Activated T-helper 1 cell treated with Interleukin-2 at 50 U/mL for 16 hours (primary cell): ENCODE data around the gene WDR74.
A peak's percentile ranks its signal among the peaks of the same experiment; 100 is the strongest.
"Not testable (repeated sequence)": the region's sequence is repeated elsewhere in the genome, so short reads cannot be mapped to it uniquely, and the experiment has no call there.

ENCODE experiments used
- DNase-seq: peaks from one replicate; pipeline ENCODE4 v3.0.0-alpha.2; 2020; ENCODE audit warnings: low read depth

Gene WDR74

DNA sequence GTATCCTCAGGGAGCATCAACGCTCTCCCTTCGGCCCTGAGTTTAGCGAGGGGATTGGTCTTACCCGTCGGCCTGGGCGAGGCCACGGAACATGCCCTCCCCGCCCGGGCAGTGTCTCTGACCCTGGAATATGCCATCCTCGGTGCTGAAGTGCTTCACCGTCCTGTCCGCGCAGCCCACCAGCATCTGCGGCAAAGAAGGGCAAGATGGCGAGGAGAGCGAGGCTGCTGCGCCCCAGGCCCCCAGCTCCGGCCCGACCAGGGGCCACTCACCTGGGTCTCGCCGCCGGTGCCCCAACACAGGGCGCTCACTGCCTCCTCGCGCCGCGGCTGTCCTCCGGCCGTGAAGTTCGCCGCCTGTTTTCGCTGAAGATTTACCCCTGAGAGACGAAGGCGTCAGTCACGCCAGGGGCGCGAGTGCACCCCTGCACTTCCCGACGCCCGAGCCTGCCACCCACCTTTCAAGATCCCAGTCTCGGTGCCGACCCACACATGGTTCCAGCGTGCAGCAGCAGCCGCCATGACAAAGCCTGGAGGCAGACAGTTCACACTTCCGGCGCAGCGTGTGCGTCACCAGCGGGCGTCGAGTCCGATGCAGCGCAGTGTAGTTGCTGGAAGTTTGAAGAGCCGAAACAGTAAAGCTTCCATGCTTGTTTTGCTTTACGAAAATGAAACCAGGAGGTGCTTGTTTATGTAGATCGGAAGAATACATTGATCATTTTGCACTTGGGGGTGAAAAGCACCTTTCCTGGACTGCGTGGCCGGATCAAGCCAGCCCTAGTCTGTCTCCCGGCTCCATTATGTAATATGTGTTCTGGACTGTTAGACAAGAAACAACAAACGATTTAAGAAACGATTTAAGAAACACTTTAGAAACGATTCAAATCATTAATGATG, at the start of gene WDR74:
WDR74 (minus strand) TSS at position 541 of the 896 bp plus-strand sequence; CDS start at position 521, 20 bp downstream.
- peak; percentile 87 for DNase-seq

DNA sequence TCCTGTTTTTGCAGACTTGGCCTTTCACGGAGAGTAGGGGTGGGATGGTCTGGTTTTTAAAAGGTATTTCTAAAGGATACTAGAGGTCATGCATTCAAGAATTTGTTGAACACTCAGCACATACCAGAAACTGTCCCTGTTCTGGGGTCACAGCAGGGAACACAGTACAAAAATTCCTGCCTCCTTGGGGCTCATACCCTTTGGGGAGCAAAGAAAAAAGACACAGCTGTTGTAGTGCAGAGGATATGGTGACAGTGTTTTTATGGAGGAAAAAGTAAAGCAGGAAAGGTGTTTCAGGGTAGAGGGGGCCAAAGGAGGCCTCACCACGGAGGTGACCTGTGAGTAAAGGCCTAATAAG, 49.7 kb upstream of the WDR74 start:
- DNase-seq: no peak

DNA sequence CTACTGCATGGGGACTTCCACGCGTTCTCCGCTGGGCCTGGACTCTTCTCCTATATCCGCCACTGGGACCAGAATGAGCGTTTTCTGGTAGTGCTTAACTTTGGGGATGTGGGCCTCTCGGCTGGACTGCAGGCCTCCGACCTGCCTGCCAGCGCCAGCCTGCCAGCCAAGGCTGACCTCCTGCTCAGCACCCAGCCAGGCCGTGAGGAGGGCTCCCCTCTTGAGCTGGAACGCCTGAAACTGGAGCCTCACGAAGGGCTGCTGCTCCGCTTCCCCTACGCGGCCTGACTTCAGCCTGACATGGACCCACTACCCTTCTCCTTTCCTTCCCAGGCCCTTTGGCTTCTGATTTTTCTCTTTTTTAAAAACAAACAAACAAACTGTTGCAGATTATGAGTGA, 49.0 kb upstream of the WDR74 start:
- no peak for DNase-seq

- no peak for DNase-seq
Observed at GRCh38 chr11:62885137-62885750, 45.9 kb upstream of the WDR74 start.

DNA sequence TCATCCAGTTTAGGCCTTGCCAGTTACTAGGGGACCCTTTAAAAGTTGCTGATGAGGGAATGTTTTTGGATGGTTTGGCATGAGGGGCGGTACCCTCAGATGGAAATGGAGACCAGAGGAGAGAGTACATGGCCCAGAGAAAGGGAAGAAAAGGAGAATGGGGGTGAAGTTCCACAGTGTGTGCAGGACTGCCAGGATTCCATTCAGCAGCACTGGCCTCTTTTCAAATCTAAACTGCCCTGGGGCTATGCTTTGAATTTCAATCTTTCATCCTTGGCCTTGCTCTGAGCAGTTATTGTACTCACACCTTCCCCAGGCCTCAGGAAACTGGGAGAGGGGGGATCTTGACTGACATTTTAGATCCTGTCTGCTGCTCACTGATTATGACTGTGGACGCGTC, 44.3 kb upstream of the WDR74 start:
- no peak for DNase-seq

DNA sequence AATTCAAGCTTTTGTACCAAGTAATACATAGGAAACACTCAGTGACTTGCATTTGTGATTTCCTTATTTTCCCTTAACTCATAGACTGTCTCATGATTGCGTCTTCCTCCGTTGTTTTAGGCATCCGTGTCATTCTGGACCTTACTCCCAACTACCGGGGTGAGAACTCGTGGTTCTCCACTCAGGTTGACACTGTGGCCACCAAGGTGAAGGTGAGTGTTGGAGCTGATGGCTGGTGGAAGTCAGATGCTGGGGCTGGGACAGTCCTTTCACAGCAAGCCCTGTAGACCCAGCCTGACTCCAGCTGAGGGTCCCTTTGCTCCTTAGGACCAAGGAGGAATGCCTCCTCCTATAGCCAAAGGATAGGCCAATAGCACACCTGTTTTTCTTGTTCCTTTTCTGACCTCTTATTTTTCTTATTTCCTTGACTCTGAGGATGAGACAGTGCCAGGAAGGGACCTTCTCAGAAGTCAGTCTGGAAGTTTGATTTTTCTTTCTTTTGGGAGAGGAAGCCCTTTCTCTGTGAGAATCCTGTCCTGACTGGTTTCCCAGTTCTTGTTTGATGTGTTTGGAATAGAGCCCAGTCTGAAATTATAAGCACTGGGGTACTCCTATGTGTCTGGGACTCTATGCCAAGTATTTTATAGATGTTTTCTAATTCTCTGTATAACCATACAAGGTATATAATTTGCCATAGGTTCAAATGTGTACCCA, 43.6 kb upstream of the WDR74 start:
- DNase-seq: no peak

DNA sequence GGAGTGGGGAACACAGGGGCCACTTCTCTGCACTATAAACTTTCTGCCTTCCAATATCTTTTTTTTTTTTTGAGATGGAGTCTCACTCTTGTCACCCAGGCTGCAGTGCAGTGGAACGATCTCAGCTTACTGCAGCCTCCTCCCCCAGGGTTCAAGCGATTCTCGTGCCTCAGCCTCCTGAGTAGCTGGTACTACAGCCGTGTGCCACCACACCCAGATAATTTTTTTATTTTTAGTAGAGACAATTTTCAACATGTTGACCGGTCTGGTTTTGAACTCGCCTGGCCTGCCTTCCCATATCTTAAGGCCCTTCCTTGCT, 43.0 kb upstream of the WDR74 start:
- no peak for DNase-seq

DNA sequence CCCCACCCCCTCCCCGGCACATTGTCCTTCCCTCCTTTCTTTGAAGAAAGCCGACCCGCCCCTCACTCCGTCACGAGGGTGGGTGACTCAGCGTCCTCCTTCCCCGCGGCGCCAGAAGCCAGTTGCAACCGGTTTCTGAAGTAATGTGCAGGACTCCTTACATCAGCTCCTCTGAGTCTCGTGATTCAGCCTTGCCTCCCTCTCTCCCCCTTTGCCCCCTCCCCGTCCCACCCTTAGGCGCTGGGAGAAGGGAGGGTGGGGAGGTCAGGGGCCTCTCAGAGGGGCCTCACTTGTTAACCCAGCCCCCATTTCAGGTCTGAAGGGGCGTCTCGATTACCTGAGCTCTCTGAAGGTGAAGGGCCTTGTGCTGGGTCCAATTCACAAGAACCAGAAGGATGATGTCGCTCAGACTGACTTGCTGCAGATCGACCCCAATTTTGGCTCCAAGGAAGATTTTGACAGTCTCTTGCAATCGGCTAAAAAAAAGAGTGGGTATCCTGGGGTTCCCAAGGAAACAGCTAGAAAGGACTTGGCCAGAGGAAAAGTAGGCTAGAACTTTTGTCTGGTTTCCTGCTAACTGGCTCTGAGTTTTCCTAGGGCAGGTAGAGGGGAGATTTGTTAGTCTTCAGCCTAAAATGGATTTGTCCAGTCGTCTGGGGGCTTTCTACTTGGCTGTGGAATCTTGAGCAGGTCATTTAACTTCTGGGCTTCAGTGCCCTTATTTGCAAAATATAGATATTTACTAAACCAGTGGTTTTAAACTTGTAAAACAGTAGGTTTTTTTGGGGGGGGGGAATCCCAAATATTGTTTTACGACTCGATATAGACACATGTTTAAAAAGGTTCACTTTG, 42.4 kb upstream of the WDR74 start:
- DNase-seq: peak; percentile 87

- DNase-seq: peak; percentile 79
Observed at GRCh38 chr11:62880803-62881578, 41.6 kb upstream of the WDR74 start, which contains the start of gene SLC3A2. TSS of gene SLC3A2 (plus strand) at chr11:62880896. CDS start at chr11:62881024, 128 bp downstream.

DNA sequence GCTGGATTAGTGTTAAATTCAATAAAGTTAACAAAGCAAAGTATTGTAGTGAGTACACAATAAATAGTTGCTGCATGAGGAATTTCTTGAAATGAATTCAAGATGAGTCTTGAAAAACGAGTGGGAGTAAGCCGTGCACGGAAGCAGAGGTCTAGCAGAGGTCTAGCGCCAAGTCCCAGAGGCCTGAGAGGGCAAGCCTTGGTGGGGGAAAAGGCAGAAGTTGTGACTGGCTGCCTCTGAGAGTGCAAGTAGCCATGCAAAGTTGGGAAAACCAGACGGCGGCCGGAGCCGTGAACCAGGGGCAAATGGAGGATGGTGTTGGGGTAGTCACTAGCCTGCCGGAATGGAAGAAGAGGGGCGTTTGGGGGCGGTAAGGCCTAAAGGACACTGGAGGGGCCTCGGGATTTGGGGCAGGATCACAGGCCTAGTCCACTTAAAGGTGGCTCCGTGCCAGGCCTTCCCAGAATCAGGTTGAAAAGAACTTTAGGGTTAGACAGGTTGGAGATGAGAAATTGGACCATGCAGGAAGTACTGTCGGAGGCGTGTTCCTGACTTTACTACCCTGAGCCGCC, 40.9 kb upstream of the WDR74 start:
- no peak for DNase-seq

GRCh38 chr11:62879235-62879978, 40.0 kb upstream of the WDR74 start:
- DNase-seq: no peak

- no peak for DNase-seq
Observed at GRCh38 chr11:62876712-62877111, 37.3 kb upstream of the WDR74 start.

- no peak for DNase-seq
Observed at GRCh38 chr11:62875698-62876478, 36.5 kb upstream of the WDR74 start.

GRCh38 chr11:62874851-62875250, 35.5 kb upstream of the WDR74 start:
- DNase-seq: no peak

GRCh38 chr11:62865635-62866034, 26.2 kb upstream of the WDR74 start:
- no peak for DNase-seq

GRCh38 chr11:62863687-62864335, 24.4 kb upstream of the WDR74 start:
- DNase-seq: no peak

DNA sequence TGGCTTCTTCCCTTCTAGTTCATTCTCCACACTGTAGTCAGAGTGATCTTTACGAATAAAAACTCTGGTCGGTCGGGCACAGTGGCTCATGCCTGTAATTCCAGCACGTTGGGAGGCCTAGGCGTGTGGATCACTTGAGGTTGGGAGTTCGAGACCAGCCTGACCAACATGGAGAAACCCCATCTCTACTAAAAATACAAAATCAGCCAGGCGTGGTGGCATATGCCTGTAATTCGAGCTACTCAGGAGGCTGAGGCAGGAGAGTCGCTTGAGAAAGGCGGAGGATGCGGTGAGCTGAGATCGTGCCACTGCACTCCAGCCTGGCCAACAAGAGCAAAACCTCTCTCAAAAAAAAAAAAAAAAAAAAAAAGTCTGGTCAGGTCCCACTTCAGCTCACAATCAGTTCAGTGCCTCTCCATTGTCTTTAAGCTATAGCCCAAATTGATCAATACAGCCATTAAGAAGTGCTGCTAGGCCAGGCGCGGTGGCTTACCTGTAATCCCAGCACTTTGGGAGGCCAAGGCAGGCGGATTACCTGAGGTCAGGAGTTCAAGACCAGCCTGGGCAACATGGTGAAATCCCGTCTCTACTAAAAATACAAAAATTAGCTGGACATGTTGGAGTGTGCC, 22.3 kb upstream of the WDR74 start:
- DNase-seq: not testable (repeated sequence)

- DNase-seq: no peak
Observed at GRCh38 chr11:62860835-62861563, 21.6 kb upstream of the WDR74 start.
